GM20431 (cell line): Measurements from ENCODE around the gene SP7.
"Not testable (repeated sequence)": the region's sequence is repeated elsewhere in the genome, so short reads cannot be mapped to it uniquely, and the experiment has no call there.

Source experiments
- in situ Hi-C: fragments of 300-500 bp; cut with MseI, MboI; formaldehyde crosslinking; loops from one replicate; pipeline ENCODE4 v1.15.0; 2020; ENCODE audit warnings: low sequenced_read_pairs; ENCODE audit not compliant: unreplicated experiment

SP7 gene

GRCh38 chr12:53352331-53353256 lies 16.4 kb upstream of the SP7 start:
- in situ Hi-C loops = loop anchor here (10.0 kb wide), 1 partner anchor 72 kb away; the partner anchor contains the start of gene AMHR2

- in situ Hi-C loops = no loop called here
These were observed 11.8 kb upstream of the SP7 start for GRCh38 chr12:53347905-53348304.

- in situ Hi-C loops = no loop called here
These were observed 10.3 kb upstream of the SP7 start for GRCh38 chr12:53346491-53346890.

GRCh38 chr12:53345486-53346188 lies 9.5 kb upstream of the SP7 start:
- in situ Hi-C loops = no loop called here

GRCh38 chr12:53344824-53345485 lies 8.8 kb upstream of the SP7 start:
- in situ Hi-C loops = no loop called here

GRCh38 chr12:53344487-53344823 lies 8.3 kb upstream of the SP7 start:
- in situ Hi-C loops = no loop called here

- in situ Hi-C loops = no loop called here
These were observed 7.8 kb upstream of the SP7 start for GRCh38 chr12:53343969-53344368.

- in situ Hi-C loops = no loop called here
These were observed 7.3 kb upstream of the SP7 start for GRCh38 chr12:53343449-53343848.

GRCh38 chr12:53340398-53340797 lies 4.2 kb upstream of the SP7 start:
- in situ Hi-C loops = no loop called here

GRCh38 chr12:53338916-53339315 lies 2.8 kb upstream of the SP7 start:
- in situ Hi-C loops = no loop called here

GRCh38 chr12:53338017-53338416 lies 1.9 kb upstream of the SP7 start:
- in situ Hi-C loops = no loop called here

- in situ Hi-C loops = no loop called here
These were observed 1.3 kb downstream of the SP7 start for GRCh38 chr12:53334822-53335221.

GRCh38 chr12:53333845-53334244 lies 2.3 kb downstream of the SP7 start:
- in situ Hi-C loops = no loop called here

GRCh38 chr12:53333289-53333688 lies 2.9 kb downstream of the SP7 start:
- in situ Hi-C loops = no loop called here

GRCh38 chr12:53332744-53333143 lies 3.4 kb downstream of the SP7 start:
- in situ Hi-C loops = no loop called here

- in situ Hi-C loops = not testable (repeated sequence)
These were observed 3.8 kb downstream of the SP7 start for GRCh38 chr12:53332339-53332738.

- in situ Hi-C loops = no loop called here
These were observed 5.5 kb downstream of the SP7 start for GRCh38 chr12:53330671-53331070.

- in situ Hi-C loops = no loop called here
These were observed 8.1 kb downstream of the SP7 start for GRCh38 chr12:53328043-53328435.

- in situ Hi-C loops = no loop called here
These were observed 8.6 kb downstream of the SP7 start for GRCh38 chr12:53327435-53328042.

- in situ Hi-C loops = no loop called here
These were observed 9.5 kb downstream of the SP7 start for GRCh38 chr12:53326460-53327185.
